Measurements from ENCODE around the gene MPPE1.
A peak's percentile ranks its signal among the peaks of the same experiment; 100 is the strongest.
"Not testable (repeated sequence)": the region's sequence is repeated elsewhere in the genome, so short reads cannot be mapped to it uniquely, and the experiment has no call there.

Gene MPPE1

DNA sequence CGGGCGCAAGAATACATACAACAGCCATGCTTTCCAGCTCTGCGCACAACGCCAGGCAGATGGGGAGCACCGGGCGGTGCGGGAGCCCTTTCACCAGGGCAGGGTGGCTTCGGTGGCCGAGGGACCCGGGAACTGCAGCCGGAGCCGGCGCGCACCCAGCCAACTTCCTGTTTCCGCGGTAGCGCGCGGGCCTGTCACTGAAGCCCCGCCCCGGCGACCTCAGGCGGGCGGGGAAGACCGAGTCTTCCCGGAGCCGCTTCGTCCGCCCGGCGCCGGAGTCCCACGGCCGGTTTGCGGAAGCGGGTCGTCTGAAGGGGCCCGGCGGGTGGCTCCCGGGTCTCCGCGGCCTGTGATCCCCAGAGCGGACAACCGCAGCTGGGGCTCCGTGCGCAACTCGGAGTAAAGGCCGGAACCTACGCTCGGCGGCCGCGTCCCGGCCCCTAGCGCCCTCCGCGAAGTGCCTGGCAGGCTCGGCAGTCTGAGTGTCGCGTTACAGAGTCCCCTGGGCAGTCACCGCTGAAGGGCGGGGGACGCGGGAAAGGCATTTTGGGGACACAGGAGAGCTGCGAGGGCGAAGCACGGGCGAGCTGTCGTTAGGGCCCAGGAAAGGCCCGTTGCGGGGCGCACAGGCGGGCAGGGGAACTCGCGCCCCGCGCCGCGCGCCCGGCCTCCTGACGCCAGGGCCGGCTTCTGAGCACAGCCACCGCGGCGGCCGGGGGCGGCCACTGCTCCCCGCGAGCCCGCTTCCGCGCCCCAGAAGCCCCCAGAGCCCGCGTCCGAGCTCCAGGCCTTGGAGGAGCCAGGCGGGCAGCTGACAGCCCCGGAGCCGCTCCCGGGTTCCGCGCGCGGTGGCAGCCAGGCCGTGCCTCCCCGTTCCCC lies at the start of gene MPPE1:
MPPE1 (minus strand) TSS at position 136 of the 879 bp plus-strand sequence. CDS start 11,053 bp downstream, outside the sequence.
- DNase-seq (ENCODE audit: low spot score) = peak; percentile 79

- DNase-seq (ENCODE audit: low spot score) = no peak
Measured at GRCh38 chr18:11957636-11958035, 49.5 kb upstream of the MPPE1 start.

GRCh38 chr18:11956371-11957308 lies 48.5 kb upstream of the MPPE1 start:
- no peak for DNase-seq (ENCODE audit: low spot score)

DNA sequence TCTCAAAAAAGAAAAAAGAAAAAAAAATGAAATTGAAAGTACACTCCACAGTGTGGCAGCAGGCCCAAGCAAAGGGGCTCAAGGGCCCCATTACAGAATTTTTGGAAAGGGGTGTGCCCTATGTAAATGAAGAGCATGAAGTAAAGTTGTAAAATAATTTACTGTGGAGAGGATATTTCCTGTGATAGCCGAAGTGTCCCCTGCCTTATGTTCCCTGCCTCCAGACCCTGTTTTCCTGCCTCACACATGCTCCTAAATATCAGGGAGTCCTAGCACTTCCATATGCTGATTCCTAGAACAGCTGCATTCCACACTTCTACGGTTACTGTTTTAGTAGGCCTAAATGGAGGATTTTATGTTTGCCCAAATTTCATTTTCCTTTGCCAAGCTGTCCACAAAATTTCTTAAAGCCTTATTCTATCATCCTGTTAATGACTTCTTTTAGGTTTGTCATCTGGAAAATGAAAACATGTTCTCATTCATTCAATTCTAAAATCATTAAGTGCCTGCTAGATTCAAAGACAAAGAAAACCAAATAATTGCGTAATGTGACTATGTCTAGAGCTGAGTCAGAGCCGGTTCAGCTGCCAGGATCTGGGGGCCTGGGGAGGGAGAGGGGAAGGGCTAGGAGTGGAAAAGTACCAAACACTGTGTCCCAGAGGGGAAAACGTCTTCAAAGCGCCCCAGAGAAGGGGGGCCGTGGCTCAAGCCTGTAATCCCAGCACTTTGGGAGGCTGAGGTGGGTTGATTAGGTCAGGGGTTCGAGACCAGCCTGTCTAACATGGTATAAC lies 47.3 kb upstream of the MPPE1 start:
- DNase-seq (ENCODE audit: low spot score) = no peak

DNA sequence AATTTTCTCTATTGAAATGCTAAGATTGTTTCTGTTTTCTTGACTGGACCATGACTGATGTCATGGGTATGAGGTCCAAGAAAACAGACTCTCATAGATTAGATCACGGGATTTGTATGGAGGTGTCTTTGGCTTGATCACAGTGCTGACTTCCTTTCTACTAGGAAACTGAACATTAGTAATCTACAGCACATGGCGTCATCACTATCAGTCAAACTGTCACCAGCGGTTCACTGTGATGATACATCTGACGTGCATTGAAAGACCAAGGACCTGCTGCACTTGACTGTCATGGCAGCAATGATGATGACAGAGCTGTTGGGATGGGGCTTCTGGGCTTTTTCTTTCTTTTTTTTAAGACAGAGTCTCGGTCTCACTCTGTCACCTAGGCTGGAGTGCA lies 45.0 kb upstream of the MPPE1 start:
- no peak for DNase-seq (ENCODE audit: low spot score)

DNA sequence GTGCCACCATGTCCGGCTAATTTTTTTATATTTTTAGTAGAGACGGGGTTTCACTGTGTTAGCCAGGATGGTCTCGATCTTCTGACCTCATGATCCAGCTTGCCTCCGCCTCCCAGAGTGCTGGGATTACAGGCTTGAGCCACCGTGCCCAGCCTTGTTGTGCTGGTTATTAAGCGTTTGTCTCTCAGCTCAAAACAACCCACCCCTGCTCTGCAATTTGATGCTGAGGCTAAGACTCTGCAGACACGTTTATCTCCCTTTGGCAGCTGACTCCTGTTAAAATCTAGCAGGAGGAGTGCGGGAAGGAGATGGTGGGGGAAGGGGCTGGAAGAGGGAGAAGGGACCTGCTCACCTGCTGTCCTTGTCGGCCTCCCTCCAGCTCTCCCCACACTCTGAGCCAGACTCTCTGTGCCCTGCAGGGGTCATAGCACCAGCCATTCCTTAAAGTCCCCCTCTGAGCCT lies 43.3 kb upstream of the MPPE1 start:
- DNase-seq (ENCODE audit: low spot score) = no peak

DNA sequence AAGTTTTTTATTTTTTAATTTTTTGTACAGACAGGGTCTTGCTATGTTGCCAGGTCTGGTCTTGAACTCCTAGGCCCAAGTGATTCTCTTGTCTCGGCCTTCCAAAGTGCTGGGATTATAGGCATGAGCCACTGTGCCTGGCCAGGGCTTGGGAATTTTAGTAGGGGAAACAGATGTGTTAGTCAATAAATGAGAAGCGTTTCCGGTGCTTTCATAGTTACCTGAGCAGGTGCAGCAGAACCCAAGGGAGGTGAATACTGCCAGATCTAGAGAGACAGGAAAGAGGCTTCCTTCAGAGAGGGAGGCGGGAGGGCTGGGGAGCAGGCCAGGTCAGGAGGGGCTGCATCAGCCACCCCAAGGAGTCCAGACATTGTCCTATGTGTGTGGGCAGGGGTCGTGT lies 42.7 kb upstream of the MPPE1 start:
- DNase-seq (ENCODE audit: low spot score) = no peak

DNA sequence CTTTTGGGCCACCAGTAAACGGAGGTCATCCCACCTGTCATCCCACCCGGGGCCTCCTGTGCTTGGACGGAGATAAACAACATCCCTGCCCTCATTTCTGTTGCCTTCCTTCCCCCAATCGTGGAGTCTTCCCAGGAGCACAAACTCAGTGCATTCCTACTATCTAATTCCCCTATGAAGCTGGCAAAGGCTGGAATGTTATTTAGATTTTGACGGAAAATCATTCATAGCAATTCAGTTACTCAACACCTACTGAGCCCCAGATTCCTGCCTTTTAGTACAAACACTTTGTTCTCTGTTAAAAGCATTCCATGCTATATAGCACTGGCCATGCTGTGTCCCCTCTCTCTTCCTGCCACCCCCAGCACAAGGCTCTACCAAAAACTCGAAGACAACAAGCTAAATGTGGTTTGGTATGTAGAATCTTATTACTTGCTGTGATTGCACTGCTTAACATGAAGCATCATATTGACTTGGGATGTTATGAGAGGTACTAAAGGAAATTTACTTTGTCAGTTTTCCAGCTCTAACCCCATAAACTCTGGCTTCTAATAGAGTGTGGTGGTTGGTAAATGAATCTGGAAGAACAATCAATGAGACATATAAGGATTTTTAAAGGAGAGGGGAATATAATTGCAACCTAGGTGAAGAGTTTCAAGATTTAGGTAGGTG lies 40.9 kb upstream of the MPPE1 start:
- DNase-seq (ENCODE audit: low spot score) = no peak

GRCh38 chr18:11947214-11948191 lies 39.4 kb upstream of the MPPE1 start:
- DNase-seq (ENCODE audit: low spot score) = peak; percentile 95

- DNase-seq (ENCODE audit: low spot score) = no peak
Measured at GRCh38 chr18:11946756-11947155, 38.6 kb upstream of the MPPE1 start.

DNA sequence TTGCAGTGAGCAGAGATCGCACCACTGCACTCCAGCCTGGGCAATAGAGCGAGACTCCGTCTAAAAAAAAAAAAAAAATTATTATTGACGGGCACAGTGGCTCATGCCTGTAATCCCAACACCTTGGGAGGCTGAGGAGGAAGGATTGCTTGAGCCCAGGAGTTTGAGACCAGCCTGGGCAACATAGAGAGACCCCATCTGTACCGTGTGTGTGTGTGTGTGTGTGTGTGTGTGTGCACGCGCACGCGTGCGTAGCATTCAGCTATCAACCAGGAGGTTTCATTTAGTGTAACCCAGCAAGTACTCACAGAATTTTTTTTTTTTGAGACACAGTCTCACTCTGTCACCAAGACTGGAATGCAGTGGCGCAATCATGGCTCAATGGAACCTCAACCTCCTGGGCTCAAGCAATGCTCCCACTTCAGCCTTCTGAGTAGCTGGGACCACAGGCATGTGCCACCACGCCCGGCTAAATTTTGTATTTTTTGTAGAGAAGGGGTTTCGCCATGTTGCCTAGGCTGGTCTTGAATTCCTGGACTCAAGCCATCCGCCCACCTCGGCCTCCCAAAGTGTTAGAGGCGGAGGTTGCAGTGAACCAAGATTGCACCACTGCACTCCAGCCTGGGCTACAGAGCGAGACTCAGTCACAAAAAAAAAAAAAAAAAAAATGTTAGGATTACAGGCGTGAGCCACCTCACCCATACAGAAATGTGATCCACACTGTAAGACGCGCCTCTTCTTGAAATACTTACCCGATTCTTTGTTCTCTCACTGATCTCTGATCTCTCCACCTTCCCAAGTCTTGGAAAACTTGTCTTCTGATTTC lies 37.9 kb upstream of the MPPE1 start:
- DNase-seq (ENCODE audit: low spot score) = not testable (repeated sequence)

GRCh38 chr18:11944786-11945185 lies 36.7 kb upstream of the MPPE1 start:
- no peak for DNase-seq (ENCODE audit: low spot score)

DNA sequence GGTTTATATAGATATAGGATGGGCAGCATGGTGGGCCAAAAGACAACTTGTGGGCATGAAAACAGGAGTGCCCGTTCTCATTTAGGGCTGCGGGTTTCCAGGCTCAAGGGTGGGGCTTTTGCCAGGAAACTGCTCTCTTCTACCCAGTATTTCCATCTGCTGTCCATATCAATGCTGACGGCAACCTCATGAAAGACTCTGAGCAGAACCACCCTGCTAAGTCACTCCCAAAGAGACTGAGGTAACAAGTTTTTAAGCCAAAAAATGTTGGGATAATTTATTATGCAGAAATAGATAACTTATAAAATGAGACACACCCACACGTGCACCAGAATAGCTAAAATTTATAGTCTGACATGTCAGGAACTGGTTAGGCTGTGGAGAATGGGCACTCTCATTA lies 36.1 kb upstream of the MPPE1 start:
- DNase-seq (ENCODE audit: low spot score) = peak; percentile 67

- peak; percentile 46 for DNase-seq (ENCODE audit: low spot score)
Measured at GRCh38 chr18:11943551-11943950, 35.4 kb upstream of the MPPE1 start.

- no peak for DNase-seq (ENCODE audit: low spot score)
Measured at GRCh38 chr18:11940956-11941355, 32.8 kb upstream of the MPPE1 start.

DNA sequence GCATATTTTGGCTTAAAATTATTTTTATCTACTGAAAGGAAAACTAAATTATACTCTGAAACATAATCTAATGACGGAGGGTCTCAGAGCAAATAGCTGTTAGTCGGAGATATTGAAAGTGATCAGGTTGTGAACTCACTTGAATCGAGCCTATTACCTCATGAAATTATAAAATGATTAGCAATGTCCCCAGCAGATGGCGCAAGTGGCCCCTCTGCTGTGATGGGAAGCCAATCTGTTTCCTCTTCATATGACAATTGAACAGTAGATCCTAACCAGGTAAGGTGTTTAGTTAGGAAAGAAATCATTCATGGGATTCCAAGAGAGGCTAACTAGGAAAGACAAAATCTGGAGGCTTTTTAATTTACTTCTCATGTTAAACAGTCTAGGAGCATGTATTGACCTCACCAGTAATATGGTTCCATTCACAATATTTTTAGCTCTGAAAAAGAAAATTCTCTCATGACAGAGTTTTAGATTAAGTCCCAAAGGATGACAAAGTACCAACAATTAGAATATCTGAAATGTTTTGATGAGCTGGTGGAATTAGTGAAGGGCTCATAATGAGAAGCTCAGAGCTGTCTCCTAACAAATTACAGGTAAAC lies 29.9 kb upstream of the MPPE1 start:
- DNase-seq (ENCODE audit: low spot score) = peak; percentile 88

DNA sequence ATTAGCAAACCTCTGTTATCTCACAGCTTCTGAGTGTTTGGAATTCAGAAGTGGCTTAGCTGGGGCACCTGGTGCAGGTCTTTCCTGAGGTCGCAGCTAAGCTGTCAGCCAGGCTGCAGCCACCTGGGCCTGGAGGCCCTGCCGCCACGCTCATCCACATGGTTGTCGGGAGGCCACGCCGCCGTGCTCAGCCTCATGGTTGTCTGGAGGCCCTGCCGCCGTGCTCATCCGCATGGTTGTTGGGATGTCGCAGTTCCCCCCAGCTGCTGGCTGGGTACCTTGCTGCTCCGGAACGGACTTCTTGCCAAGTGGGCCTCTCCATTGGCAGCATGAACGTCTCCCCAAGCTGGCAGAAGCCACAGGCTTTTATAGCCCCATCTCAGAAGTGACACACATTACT lies 24.3 kb upstream of the MPPE1 start:
- DNase-seq (ENCODE audit: low spot score) = no peak

- no peak for DNase-seq (ENCODE audit: low spot score)
Measured at GRCh38 chr18:11927497-11927896, 19.4 kb upstream of the MPPE1 start.
